ENCODE data around the gene DLG4.

Gene DLG4

GRCh38 chr17:7219812-7220592, at the start of gene DLG4, which contains the start of gene ACADVL (continued):
- TF ChIP-seq ZNF580 (tag by site-specific recombination; IDR thresholded peaks at IDR 0.05) = peak; percentile 90
- TF ChIP-seq EGR2 (tag by site-specific recombination; IDR thresholded peaks at IDR 0.05; ENCODE audit: low read depth) = peak; percentile 82
- TF ChIP-seq ZNF394 (tag by site-specific recombination; IDR thresholded peaks at IDR 0.05; ENCODE audit: borderline replicate concordance) = peak; percentile 35; the same call in 1 of the 2 replicates
- no peak for TF ChIP-seq ZNF473 (tag by site-specific recombination; IDR thresholded peaks at IDR 0.05)
- peak; percentile 56; the same call in 1 of the 2 replicates for TF ChIP-seq ZNF692 (tag by site-specific recombination; IDR thresholded peaks at IDR 0.05)

GRCh38 chr17:7266784-7267183, 47.1 kb upstream of the DLG4 start:
- no peak overlapping the region for H3K27ac ChIP-seq (ENCODE audit: extremely low read depth, low read depth, low read length)
- TF ChIP-seq ZNF391 (tag by site-specific recombination; IDR thresholded peaks at IDR 0.05; ENCODE audit: borderline replicate concordance, low read depth) (no peak), PBX3 (CRISPR knock-in tag; IDR thresholded peaks at IDR 0.05) (no peak), ZNF530 (tag by site-specific recombination; IDR thresholded peaks at IDR 0.05; ENCODE audit: low read depth) (no peak), EGR2 (tag by site-specific recombination; IDR thresholded peaks at IDR 0.05; ENCODE audit: low read depth) (no peak), ZNF202 (tag by site-specific recombination; IDR thresholded peaks at IDR 0.05; ENCODE audit: borderline replicate concordance) (no peak), ZNF175 (tag by site-specific recombination; IDR thresholded peaks at IDR 0.05) (no peak), ZNF529 (tag by site-specific recombination; IDR thresholded peaks at IDR 0.05; ENCODE audit: insufficient replicate concordance) (no peak), ZNF423 (tag by site-specific recombination; IDR thresholded peaks at IDR 0.05) (no peak), ZNF585B (tag by site-specific recombination; IDR thresholded peaks at IDR 0.05) (no peak), MEIS1 (CRISPR knock-in tag; IDR thresholded peaks at IDR 0.05; ENCODE audit: borderline replicate concordance) (no peak), ZNF37A (tag by site-specific recombination; IDR thresholded peaks at IDR 0.05) (no peak), KLF7 (tag by site-specific recombination; IDR thresholded peaks at IDR 0.05; ENCODE audit: borderline replicate concordance) (no peak), ZNF449 (tag by site-specific recombination; IDR thresholded peaks at IDR 0.05) (no peak), ZNF2 (tag by site-specific recombination; IDR thresholded peaks at IDR 0.05) (no peak), ZNF16 (tag by site-specific recombination; IDR thresholded peaks at IDR 0.05; ENCODE audit: low read depth) (no peak), ZNF132 (tag by site-specific recombination; IDR thresholded peaks at IDR 0.05; ENCODE audit: borderline replicate concordance) (no peak)
- CTCF ChIA-PET = interaction anchor here (0.6 to 2.4 kb wide), 5 partner anchors 14 to 89 kb away, joined by 3 to 18 read pairs (median 5); partner anchors contain the start of gene SLC2A4
- H3K36me3 ChIP-seq (ENCODE audit: control insufficient read depth in 2 of 2, insufficient read depth in 1 of 2, low read length in 2 of 2) = no peaks in the 10 kb centered on the region; a peak in 1 of 3 replicates
- H3K4me1 ChIP-seq (ENCODE audit: control insufficient read depth, insufficient read depth, low read length) = peaks cover 18% of the 10 kb centered on the region
- no peak overlapping the region for H3K4me3 ChIP-seq (ENCODE audit: low read depth, low read length)
- H3K9me3 ChIP-seq (ENCODE audit: control insufficient read depth, insufficient read depth, low read depth, low read length) = no peaks in the 10 kb centered on the region
- POLR2A ChIA-PET = interaction anchor here (0.6 to 1.8 kb wide), 2 partner anchors 10 to 22 kb away, joined by 3 to 5 read pairs; no protein-coding TSS in a partner anchor

Measured in HEK293 (cell line).